WI38 (cell line): ENCODE results near the gene CRISP1.

Experiments used
- H3K4me3 ChIP-seq: 2 replicates; pipeline ENCODE4 v1.5.1; 2011; ENCODE audit warnings: low read depth, mild to moderate bottlenecking, control low read depth, low read length
- TF ChIP-seq, protein P1 (sequence below): IDR thresholded peaks from 2 replicates; pipeline ENCODE4 v1.5.1; 2012; ENCODE audit warnings: low read depth, mild to moderate bottlenecking, control low read depth, low read length

The CRISP1 gene

DNA sequence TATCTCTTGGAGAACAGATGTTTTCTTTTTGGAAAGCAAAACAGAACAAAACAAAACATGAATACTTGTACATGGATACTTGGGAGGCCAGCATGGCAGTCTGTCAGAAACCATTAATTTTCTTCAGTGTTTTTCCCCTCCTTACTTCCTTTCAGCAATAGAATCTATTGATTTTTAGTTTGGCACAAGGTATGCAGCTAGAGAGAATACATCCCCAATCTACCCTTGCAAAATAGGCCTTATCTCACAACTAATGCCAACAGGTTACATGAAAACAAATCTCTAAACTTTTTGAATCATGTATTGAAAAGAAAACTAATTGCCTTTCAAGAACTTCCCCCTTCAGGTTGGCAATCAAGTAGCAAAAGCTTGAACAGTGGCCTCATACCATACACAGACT is 82.1 kb downstream of the CRISP1 start:
- TF ChIP-seq, protein P1, sequence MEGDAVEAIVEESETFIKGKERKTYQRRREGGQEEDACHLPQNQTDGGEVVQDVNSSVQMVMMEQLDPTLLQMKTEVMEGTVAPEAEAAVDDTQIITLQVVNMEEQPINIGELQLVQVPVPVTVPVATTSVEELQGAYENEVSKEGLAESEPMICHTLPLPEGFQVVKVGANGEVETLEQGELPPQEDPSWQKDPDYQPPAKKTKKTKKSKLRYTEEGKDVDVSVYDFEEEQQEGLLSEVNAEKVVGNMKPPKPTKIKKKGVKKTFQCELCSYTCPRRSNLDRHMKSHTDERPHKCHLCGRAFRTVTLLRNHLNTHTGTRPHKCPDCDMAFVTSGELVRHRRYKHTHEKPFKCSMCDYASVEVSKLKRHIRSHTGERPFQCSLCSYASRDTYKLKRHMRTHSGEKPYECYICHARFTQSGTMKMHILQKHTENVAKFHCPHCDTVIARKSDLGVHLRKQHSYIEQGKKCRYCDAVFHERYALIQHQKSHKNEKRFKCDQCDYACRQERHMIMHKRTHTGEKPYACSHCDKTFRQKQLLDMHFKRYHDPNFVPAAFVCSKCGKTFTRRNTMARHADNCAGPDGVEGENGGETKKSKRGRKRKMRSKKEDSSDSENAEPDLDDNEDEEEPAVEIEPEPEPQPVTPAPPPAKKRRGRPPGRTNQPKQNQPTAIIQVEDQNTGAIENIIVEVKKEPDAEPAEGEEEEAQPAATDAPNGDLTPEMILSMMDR, result no peak

More for the DNA sequence above, 82.1 kb downstream of the CRISP1 start:
- no peak overlapping the region for H3K4me3 ChIP-seq
